GM04504 (cell line): ENCODE data around the gene LAMTOR1.
A peak's percentile ranks its signal among the peaks of the same experiment; 100 is the strongest.
"Not testable (repeated sequence)": the region's sequence is repeated elsewhere in the genome, so short reads cannot be mapped to it uniquely, and the experiment has no call there.

Source experiments
- DNase-seq: peaks from one replicate; pipeline ENCODE4 v3.0.0-alpha.2; 2012; ENCODE audit warnings: low read depth

LAMTOR1 gene

DNA sequence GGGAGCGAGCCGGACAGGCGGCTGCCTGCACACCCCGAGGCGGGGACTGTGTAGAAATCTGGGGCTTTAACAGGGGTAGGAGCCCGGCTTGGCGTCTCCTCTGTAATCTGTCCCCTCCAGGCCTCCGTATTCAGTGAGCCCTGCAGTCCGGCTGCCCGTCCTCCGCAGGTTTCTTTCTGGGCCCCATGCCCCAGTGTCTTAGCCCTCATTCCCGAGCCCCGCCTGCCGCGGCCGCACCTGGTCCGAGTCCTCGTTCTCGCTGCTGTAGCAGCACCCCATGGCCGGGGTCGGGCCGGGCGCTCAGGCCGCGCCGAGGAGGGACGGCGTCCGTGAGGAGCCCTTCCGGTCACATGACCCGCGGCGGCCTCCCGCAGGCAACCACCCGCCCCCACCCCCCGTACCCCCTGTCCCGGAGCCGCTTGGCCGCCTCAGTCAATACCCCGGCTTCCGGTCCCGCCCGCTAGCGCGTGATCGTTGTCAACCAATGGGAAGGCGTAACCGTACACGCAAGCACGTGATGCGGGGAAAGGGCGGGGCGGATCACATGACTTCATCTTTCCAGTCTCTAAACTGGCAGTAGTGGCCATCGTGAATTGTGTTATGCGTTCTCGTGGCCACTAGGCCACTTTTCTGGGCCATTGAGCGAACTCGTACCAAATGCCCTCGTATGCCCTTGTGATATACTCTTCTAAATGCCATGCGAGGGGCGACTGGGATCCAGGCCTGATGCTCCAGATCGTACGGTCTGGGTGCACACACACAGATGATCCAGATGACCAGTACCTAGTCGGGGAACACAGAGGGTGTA, at the start of gene LAMTOR1:
LAMTOR1 (minus strand) TSS at position 352 of the 808 bp plus-strand sequence; CDS start at position 279, 73 bp downstream.
- DNase-seq, result peak; percentile 97

DNA sequence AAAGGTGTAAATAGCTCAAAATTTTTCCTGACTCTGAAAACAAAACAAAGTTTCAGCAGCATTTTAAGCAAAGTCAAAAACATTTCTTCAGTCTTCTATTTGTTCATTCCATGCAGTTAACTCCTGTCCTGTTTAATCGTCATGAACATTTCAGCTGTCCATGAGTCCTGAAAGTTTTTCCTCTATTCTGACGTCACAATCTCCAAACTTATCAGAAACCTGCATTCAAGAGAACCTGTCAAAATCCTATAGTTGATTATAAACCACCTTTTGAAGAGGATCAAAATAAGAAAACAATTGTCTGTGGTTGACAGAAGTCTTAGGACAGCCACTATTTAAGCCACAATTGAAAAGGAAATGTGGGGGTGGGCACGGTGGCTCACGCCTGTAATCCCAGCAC, 47.8 kb upstream of the LAMTOR1 start:
- DNase-seq, result no peak

DNA sequence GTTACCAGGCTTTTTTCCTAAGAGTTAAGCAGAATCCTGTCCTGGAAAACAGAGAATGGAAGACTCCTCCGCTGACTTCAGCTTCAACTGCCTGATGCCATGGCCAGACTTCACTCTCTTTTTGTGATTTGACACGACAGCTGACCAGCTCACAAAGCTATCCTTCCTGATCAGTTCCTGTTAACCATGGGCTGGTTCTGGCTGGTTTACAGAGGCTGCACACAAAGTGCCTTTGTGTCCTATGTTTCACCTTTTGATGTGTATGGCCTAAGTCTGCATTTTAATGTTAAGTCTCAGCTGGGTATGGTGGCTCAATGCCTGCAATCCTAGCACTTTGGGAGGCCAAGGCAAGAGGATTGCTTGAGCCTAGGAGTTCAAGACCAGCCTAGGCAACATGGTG, 43.5 kb upstream of the LAMTOR1 start:
- no peak for DNase-seq

DNA sequence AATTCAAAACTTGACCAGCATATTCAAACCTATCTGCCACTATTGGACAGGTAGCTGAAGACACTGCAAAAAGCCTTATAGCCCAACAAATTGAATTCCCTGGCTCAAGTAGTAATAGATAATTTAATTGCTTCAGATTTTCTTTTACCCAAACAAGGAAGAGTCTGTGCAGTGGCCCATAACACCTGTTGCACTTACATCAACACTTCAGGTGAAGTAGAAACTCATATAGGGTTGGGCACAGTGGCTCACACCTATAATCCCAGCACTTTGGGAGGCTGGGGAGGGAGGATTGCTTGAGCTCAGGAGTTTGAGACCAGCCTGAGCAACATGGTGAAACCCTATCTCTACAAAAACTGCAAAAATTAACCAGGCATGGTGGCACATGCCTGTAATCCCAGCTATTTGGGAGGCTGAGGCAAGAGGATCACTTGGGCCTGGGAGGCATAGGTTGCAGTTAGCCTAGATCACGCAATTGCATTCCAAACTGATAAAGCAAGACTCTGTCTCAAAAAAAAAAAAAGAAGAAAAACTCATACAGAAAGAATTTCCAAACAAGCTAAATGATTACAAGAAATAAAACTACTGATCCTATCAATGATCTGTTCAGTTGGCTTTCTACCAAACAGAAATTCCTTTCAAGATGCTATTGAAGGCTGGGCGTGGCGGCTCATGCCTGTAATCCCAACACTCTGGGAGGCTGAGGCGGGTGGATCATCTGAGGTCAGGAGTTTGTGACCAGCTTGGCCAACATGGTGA, 41.9 kb upstream of the LAMTOR1 start:
- DNase-seq, result peak; percentile 81

DNA sequence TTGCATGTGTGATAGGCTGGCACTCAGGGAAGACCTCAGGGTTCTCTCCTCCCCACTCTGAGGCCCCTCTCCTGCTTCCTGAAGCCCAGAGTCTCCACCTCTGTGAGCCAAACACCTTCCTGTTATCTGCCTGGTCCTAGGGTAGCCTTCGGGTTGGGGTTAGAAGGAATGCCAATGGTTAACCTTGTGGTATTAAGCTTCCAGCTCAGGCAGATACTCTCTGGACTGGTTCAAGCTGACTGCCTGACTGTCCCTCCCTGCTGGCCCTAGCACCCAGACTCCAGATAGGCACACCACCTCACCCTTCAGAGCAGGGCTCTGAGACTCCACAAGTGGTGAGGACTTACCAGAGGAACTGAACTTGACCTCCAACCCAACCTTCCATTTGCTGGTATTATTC, 39.4 kb upstream of the LAMTOR1 start:
- DNase-seq, result not testable (repeated sequence)

DNA sequence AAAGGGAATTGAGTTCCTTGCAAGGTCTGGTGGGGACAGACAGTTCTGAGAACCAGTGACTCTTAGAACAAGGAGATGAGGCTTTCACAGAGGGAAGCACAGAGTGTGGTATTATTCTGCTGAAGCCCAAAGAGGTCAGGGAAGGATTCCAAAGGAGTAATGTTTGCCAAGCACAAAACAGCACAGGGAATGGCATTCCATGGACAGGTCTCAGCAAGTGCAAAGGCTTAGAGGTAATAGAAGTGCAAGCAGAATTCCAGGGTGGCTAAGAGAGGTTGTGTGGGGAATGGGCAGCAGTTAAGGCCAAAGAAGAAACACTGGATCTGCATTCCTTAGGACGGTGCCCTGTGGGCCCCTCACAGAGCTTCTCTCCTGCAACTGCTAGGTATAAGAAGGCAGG, 39.0 kb upstream of the LAMTOR1 start:
- DNase-seq, result not testable (repeated sequence)

DNA sequence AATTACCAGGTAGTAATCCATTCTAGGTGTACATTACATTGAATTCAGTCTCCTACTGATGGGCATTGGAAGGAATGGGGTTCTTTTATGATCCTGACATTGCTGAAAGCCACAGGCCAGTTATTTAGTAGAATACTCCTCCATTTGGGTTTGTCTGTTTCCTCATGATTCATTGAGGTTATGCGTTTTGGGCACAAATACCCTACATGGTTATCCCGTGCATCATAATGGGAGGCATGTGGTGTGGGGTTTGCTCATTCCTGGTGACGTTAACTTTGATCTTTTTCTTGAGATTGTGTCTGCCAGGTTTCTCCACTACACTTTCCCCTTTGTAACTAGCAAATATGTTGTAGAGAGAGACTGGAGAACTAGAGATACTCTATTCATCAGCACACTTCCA, 38.0 kb upstream of the LAMTOR1 start:
- DNase-seq, result peak; percentile 84

DNA sequence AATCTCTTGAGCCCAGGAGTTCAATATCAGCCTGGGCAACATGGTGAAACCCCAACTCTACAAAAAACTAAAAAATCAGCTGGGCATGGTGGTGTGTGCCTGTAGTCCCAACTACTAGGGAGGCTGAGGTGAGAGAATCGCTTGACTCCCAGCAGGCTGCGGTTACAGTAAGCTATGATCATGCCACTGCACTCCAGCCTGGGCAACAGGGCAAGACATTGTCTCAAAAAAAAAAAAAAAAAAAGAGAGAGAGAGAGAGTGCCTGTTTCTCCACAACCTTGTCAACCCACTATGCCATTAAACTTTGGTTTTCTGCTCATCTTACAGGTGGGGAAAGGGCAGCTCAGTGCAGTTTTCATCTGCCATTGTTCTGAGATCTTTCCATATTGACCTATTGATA, 37.6 kb upstream of the LAMTOR1 start:
- no peak for DNase-seq

DNA sequence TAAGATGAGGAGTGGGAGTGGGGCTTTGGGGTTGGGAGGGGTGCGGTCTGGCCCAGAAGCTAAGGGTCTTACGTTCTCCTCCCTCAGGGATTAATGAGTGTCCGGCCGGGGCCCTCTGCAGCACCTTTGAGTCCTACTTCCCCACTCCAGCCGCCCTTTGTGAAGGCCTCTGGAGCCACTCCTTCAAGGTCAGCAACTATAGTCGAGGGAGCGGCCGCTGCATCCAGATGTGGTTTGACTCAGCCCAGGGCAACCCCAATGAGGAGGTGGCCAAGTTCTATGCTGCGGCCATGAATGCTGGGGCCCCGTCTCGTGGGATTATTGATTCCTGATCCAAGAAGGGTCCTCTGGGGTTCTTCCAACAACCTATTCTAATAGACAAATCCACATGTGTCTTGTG, 36.4 kb upstream of the LAMTOR1 start:
- no peak for DNase-seq

DNA sequence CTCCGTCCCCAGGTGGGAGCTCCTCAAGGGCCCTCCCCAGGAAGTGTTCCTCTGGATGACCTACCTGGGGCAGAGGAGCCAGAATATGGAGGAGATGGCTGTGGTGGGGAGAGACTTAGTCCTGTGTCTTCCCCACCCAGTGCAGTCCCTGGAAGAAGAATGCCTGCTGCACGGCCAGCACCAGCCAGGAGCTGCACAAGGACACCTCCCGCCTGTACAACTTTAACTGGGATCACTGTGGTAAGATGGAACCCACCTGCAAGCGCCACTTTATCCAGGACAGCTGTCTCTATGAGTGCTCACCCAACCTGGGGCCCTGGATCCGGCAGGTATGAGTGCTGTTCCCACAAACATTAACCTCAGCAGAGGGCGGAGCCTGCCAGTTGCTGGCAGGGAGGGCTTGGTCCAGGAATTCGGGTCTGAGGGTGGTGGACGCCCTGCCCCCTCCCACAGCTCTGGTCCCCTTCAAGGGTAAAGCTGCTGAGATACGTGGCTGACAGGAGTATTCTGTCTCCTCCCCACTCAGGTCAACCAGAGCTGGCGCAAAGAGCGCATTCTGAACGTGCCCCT, 35.8 kb upstream of the LAMTOR1 start:
- no peak for DNase-seq

DNA sequence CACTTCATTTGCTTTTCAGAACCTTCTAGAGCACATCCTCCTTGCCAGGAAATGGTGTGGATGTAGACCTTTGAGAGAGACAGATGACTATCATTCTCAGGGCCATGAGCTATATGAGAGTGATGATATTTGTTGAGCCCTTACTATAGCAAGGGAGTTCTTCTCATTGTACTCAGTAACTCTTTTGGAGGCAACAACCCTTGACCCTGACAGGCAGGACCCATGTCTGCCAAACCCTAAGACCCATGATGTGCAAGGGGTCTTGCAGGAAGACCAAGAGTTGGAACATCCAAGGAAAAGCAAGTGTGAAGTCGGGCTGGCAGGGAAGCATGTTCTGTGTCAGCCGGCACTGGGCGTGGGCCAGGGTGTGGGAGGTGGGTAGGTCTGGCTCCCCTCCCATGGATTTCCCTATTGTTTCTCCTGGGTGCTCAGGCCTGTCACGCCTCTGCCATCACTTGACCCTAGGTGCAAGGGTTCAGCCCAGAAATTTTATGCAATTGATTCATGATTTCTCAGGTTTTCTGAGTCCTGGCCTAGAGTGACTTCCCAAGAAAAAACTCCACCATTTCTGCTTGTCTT, 33.7 kb upstream of the LAMTOR1 start:
- no peak for DNase-seq

DNA sequence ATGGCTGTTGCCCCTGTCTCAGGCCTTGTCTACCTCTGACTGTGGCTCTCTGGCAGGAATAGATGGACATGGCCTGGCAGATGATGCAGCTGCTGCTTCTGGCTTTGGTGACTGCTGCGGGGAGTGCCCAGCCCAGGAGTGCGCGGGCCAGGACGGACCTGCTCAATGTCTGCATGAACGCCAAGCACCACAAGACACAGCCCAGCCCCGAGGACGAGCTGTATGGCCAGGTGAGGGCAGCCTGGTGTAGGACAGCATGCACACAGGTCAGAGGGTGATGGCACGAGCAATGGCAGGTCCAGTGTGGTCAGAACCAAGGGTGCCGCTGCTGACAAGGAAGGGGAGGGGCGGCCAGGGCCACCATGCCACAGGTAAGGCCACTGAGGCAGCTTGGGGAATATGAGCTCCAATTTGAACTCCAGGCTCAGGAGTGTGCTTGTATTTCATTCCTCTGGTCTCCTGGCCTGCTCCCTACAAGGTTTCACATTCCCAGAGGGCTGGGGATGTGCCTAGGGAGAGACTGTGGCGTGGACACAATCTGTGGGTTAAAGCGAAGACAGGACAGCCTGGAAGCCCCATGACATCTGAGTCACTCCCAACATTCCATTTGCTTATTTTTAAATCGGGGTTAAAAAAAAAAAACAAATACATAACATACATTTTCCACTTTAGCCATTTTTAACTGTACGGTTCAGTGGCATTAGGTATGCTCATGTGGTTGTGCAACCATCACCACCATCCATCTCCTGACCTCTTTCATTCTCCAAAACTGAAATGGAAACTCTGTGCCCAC, 33.0 kb upstream of the LAMTOR1 start:
- no peak for DNase-seq

DNA sequence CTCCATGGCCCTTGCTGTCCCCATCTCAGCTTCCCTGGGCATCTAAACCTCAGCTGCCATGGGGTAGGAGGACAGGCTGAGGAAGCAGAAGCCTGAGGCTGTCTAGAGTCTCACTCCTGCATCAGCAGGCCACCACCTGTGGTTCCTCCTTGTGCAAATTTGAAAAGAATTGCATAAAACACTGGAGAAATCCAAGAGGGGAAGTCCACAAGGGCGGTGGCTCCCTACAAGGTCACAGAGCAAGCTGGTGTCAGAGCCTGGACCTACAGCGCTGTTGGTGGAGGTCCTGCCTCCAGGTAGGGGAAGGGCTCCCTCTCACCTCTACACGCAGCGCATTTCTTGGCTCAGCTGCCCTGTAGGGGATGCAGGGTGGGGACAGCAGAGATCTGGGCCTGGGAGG, 32.4 kb upstream of the LAMTOR1 start, which contains the start of gene FOLR3:
FOLR3 (plus strand) TSS at position 253 of the 400 bp plus-strand sequence. CDS start 228 bp downstream, outside the sequence.
- not testable (repeated sequence) for DNase-seq

DNA sequence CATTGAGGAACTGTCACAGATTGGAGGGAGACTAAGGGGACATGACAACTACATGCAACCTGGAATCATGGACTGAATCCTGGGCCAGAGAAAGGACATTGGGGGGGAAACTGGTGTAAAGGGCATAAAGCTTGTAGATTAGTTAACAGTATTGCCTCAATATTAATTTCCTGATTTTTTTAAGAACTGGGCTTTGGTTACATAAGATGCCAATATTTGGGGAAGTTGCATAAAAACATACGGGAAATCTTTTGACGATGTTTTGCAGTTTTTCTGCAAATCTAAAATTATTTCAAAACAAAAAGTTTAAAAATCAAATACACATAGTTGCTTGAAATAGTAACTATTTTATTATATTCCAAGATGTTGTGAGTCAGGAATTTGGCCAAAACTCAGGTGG, 29.5 kb upstream of the LAMTOR1 start:
- DNase-seq, result no peak

DNA sequence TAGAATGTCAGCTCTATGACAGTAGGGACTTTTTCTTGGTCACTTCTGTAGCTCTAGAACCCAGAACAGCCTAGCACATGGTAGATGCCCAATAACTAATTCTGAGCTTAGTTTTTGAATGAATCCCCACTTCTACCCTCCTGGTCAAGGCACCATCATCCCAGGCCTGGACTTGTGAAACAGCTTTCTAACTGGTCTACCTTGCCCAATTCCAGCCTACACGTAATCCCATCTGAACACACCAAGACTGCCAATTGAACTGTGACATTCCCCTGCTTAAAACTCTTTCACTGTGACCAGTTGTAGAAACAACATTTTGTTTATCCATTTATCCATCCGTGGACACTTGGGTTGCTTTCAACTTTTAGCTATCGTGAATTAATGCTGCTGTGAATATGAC, 26.3 kb upstream of the LAMTOR1 start:
- DNase-seq, result no peak

DNA sequence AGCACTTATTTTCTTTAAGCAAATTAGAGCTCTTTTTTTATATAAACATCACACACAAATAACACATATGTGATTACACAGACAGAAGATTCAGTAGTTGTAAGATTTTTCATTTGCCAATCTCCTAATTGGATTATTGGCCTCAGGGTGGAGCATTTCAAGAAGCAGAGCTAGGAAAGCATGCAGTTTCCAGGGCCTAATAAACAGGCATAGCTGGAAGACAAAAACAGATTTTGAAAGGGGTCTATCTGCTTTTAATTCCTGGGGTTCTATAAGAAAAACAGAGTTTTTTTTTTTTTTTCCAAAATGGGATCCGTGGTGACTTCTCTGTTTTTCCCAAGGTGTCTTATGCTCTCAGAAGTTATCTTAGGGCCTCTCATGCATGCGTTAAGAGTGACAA, 24.8 kb upstream of the LAMTOR1 start:
- DNase-seq, result no peak

DNA sequence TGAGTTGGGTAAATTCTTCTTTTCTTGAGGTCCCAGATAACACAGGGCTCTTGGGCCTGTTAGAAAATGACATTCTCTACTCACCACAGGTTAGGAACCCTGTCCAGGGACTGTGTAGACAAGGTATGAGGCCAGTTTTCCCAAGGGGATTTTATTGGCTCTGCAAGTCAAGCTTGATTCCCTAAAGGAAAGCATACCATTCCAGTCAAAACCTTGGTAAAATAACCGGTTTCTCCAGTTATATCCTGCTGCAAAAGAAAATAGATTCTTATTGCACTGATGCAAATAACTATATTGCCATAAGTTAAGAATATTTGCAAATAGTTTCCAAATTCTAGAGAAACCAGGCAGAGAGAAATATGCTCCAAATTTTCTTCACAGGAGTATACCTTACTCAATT, 22.9 kb upstream of the LAMTOR1 start:
- DNase-seq, result no peak

DNA sequence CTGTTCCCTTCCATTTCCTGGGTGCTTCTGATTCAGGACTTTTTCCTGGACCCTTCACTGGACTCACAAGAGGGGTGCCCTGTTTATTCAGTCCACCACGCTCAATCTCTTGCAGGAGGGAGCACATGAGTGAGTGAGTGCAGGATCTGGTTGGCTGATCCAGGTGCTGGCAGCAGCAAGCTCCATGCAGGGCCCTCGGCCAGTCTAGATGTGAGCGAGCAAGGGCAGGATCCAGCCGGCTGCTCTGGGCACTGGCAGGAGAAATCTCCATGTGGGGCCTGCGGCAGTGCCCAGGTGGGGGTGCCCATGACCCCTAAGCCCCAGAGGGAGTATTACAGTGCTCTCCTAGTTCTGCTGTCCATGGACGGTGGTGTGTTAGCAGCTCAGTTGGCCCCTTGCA, 20.9 kb upstream of the LAMTOR1 start:
- DNase-seq, result no peak

DNA sequence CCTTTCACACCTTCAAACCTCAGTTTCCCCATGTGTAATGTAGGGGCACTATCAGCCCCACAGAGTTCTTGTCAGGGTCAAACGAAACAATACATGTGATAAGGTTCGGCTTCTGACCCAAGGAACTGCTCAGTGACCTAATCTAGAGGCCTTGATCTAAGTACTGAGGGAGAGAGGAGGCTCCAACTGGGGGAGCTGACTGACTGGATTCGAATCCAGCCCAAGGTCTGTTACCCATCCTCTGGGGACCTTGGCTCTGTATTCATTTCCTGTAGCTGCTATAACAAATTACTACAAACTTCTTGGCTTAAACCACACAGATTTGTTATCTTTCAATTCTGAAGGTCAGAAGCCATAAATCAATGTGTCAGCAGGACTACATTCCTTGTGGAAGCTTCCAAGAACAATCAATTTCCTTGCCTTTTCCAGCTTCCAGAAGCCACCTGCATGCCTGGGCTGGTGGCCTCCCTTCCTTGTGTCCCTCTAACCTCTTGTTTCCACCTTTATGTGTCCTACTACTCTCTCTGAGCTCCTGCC, 20.1 kb upstream of the LAMTOR1 start:
- no peak for DNase-seq

DNA sequence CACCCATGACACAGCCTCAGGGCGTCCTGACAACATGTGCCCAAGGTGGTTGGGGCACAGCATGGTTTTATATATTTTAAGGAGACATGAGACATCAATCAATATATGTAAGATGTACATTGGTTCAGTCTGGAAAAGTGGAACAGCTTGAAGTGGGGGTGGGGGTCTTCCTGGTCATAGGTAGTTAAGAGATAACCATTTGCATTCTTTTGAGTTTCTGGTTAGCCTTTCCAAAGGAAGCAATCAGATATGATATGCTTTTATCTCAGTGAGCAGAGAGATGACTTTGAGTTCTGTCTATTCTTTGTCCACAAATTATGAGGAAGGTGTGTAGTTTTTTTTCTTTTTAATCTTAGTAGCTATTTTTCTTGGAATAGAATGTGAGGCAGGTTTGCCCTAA, 19.5 kb upstream of the LAMTOR1 start:
- no peak for DNase-seq

DNA sequence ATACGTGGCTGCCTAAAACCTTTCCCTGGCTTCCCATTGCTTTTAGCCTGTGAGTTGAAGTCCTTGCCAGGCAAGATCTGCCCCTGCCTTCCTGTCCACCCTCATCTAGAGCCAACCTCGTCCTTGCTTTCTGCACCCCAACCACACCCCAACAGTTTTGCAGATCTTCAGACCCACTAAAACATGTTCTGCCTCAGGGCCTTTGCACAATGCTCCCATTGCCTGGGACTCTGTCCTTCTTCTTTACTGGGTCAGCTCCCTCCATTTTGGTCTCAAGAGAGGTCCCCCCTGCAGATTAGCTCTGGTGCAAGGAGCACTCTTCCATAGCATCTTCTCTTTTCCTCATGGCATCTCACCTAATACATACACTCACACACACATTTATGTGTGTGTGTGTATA, 17.8 kb upstream of the LAMTOR1 start:
- DNase-seq, result no peak

DNA sequence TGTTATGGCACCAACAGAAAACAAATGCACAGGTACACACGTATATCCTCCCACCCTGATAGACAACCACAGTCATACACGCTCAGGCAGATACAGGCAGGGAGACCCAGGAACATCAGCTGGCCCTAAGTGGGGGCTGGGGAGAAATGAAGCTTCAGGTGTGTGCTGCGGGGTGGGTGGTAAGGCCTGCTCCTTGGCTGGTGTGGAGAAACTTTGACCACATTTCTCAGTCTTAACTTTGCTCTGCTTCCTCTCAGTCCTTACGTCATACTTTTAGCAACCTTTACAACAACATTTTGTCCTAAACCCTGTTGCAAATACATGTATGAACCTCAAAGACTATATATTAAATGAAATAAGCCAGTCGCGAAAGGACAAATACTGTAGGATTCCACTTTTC, 16.1 kb upstream of the LAMTOR1 start:
- no peak for DNase-seq
